Brain pericyte (primary cell): ENCODE results near the gene TMEM30B.
A peak's percentile ranks its signal among the peaks of the same experiment; 100 is the strongest.
"Not testable (repeated sequence)": the region's sequence is repeated elsewhere in the genome, so short reads cannot be mapped to it uniquely, and the experiment has no call there.

Experiments
- DNase-seq: peaks from one replicate; pipeline ENCODE4 v3.0.0-alpha.2; 2012; ENCODE audit warnings: low read depth, low spot score

TMEM30B gene

GRCh38 chr14:61281186-61281947 lies at the start of gene TMEM30B:
Gene TMEM30B (minus strand): TSS chr14:61281338. CDS start chr14:61281147, 191 bp downstream.
- no peak for DNase-seq

GRCh38 chr14:61330511-61330910 lies 49.4 kb upstream of the TMEM30B start:
- DNase-seq: no peak

GRCh38 chr14:61329478-61330051 lies 48.4 kb upstream of the TMEM30B start:
- DNase-seq: no peak

- no peak for DNase-seq
These were observed 47.6 kb upstream of the TMEM30B start for GRCh38 chr14:61328626-61329262.

DNA sequence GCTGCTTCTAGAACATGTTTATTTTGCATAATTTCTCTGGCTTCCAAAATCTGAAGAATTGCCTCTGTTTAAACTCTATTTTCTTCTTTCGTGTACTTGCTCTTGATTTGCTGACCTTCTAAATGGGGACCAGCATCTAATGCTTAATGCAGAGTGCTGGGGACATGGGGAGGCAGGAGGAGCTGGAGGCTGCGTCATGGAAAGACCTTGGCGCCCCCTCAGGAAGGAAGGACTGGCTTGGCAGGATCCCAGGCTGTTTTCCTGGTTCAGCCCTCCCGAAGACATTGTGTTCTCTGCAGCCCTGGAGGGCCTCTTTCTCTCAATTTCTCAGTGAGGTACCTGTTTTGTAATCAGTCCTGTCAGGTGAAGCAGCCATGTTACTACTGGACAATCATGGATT lies 45.7 kb upstream of the TMEM30B start:
- no peak for DNase-seq

DNA sequence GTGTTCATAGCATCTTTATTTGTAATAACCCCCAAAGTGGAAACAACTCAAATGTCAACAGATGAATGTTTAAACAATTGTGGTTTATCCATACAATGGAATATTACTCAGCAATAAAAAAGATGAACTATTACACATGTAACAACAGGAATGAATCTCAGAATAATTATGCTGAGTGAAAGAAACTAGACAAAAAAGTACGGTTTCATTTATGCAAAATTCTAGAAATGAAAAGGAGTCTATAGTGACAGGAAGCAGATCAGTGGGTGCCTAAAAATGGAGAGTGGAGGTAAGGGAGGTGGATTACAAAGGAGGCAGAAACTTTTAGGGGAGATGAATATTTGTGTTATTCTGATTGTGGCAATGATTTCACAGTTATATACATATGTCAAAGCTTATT lies 45.0 kb upstream of the TMEM30B start:
- DNase-seq: no peak

- DNase-seq: no peak
These were observed 44.0 kb upstream of the TMEM30B start for GRCh38 chr14:61325166-61325565.

DNA sequence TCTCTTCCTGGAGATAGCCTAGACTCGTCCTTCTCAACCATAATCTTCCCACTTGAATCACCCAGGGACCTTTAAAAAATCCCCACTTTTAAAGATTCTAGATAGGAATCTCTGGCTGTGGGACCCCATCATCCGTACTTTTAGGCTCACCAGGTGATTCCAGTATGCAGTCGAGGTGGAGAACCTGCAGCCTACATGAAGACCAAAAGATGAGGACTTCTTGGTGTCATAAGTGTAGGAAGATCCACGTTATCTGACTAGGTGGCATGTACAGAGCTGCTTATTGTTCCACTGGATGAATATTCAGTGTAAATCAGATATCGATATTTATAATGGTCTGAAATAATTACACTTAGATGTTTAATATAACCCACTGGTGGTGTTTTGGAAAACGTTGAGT lies 42.8 kb upstream of the TMEM30B start:
- no peak for DNase-seq

DNA sequence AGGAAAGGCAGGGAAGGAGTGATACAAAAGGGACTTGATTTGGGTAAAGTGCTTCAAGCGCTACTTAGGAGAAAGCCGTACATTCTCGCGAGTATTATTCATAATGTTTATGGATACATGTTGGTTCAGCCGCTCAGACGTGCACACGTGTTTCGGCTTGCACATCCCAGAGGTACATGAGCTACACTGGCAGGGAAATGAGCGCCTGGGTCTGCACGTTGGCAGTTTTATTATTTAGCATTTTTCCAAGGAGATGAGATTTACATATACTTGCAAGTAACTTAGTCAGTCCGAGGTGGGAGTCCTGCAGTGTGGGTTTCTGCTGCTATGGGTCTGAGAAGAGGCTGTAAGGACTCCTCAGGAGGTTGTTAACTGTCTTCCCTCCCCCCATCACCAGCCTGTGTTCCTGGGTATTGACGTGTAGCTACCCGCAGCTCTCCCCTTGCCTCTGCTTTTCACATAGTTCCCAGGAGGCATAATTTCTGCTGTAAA lies 41.7 kb upstream of the TMEM30B start:
- DNase-seq: peak; percentile 6

- DNase-seq: no peak
These were observed 41.1 kb upstream of the TMEM30B start for GRCh38 chr14:61322011-61322798.

DNA sequence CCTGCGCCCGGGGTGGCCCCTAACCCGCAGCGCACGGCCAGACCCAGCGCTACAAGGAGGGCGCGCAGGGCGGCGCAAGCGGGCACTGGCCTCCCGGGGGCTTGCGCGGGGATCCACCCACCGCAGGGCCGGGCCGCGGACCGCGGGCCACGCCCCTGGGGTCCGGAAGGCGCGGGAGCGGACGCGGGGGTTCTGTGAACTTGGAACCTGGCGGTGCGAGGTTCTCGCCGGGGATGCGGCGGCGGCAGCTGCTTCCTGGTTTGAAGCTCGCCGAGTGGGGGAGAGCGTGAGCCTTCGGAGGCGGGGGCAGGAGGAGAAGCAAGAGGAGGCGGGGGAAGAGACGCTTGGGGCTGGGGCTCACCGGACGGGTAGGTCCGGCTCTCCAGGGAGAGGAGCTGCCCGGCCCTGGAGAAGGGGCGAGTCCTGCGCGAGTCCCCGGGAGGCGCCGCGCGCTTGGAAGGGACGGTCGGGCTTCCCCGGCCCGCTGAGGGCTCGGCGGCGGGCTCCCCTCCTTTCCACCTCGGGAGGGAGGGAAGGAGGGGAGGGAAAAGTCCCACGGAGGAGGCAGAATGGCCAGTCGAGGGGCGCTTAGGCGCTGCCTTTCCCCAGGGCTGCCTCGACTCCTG lies 40.4 kb upstream of the TMEM30B start, which contains the start of gene PRKCH:
Gene PRKCH, plus strand, starts transcription at position 195 of the 626 bp plus-strand sequence. CDS start 523 bp downstream, outside the sequence.
- no peak for DNase-seq

GRCh38 chr14:61320806-61321384 lies 39.8 kb upstream of the TMEM30B start:
- DNase-seq: no peak

DNA sequence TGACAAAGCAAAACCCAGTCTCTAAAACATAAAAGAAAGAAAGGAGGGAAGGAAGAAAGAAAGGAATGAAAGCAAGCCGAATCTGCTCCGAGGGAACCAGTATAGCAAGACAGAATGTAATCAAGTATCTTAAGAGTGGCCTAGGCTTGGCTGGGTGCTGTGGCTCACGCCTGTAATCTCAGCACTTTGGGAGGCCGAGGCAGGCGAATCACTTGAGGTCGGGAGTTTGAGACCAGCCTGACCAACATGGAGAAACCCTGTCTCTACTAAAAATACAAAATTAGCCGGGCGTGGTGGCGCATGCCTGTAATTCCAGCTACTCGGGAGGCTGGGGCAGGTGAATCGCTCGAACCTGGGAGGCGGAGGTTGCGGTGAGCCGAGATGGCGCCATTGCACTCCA lies 39.0 kb upstream of the TMEM30B start:
- DNase-seq: not testable (repeated sequence)

- DNase-seq: no peak
These were observed 38.6 kb upstream of the TMEM30B start for GRCh38 chr14:61319706-61320105.

GRCh38 chr14:61319086-61319485 lies 37.9 kb upstream of the TMEM30B start:
- DNase-seq: no peak

DNA sequence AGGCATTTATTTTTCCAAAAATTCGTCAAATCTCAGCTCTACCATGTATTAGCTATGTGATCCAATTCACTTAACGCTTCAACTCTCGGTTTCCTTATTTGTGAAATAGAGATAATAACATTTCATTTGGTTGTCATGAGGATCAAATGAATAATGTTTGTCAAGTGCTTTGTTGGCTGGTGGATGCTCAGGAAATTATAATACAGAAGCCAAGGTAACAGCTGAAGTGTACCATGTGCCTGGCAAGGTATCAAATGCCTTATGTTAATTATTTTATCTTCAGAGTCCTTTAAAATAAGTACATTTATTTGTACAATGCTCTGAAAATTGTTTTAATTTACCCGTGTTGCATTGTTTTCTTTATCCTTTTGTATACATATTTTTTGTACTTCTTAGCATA lies 34.2 kb upstream of the TMEM30B start:
- no peak for DNase-seq

DNA sequence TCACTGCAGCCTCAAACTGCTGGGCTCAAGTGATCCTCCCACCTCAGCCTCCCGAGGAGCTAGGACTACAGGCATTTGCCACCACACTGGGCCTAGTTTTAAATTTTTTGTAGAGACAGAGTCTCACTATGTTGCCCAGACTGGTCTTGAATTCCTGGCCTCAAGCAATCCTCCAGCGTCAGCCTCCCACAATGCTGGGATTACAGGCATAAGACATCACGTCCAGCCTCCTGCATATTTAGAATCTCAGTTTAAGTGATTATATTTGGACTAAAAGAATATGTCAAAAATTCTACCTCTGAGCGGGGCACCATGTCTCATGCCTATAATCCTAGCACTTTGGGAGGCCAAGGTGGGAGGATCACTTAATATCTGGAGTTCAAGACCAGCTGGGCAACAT lies 27.6 kb upstream of the TMEM30B start:
- not testable (repeated sequence) for DNase-seq

- no peak for DNase-seq
These were observed 27.1 kb upstream of the TMEM30B start for GRCh38 chr14:61308198-61308597.

DNA sequence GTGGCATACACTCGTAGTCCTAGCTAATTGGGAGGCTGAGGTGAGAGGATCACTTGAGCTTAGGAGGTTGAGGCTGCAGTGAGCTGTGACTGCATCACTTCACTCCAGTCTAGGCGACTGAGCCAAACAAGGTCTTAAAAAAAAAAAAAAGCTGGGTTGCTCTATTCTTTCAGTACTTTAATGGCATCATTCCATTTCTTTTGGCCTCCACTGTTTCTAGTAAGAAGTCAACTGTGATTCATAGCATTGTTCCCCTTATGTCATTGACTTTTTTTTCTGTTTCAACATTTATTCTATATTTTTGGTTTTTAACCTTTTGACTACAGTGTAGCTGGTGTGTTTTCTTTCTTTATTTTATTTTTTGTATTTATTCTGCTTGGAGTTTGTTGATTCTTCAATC lies 23.6 kb upstream of the TMEM30B start:
- no peak for DNase-seq

- no peak for DNase-seq
These were observed 19.6 kb upstream of the TMEM30B start for GRCh38 chr14:61300754-61301153.

GRCh38 chr14:61300209-61300608 lies 19.1 kb upstream of the TMEM30B start:
- DNase-seq: no peak
